HG03460 (cell line): Measurements from ENCODE around the gene FAM89B.
"Not testable (repeated sequence)": the region's sequence is repeated elsewhere in the genome, so short reads cannot be mapped to it uniquely, and the experiment has no call there.

Source experiments
- ATAC-seq: cut with Tn5 transposase; IDR thresholded peaks from one replicate; pipeline ENCODE4 v1.9.1; 2021; ENCODE audit not compliant: unreplicated experiment

Gene FAM89B

DNA sequence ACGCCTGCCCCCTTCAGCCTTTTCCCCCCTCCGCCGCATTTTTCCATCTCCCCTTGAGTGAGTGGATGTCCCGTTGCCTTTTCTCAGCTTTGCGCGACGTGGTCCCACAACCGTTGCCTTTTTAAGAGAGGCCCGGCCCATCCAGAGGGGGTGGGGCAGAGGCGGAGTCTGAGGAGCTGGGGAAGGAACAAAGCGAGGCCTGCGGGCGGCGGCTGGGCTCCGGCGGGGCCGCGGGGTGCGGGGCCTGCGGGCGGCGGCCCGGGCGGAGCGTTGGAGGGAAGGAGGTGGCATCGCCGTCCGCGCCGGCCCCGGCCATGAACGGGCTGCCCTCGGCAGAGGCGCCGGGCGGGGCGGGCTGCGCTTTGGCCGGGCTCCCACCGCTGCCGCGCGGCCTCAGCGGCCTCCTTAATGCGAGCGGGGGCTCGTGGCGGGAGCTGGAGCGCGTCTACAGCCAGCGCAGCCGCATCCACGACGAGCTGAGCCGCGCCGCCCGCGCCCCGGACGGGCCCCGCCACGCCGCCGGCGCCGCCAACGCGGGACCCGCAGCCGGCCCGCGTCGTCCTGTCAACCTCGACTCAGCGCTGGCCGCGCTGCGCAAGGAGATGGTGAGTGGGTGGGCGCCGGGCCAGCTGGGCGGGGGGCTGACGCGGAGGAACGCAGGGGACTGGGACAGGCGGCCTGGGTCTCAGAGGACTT is at the start of gene FAM89B:
FAM89B (plus strand) TSS at position 183 of the 696 bp plus-strand sequence; CDS start at position 315, 132 bp downstream.
- no peak for ATAC-seq

DNA sequence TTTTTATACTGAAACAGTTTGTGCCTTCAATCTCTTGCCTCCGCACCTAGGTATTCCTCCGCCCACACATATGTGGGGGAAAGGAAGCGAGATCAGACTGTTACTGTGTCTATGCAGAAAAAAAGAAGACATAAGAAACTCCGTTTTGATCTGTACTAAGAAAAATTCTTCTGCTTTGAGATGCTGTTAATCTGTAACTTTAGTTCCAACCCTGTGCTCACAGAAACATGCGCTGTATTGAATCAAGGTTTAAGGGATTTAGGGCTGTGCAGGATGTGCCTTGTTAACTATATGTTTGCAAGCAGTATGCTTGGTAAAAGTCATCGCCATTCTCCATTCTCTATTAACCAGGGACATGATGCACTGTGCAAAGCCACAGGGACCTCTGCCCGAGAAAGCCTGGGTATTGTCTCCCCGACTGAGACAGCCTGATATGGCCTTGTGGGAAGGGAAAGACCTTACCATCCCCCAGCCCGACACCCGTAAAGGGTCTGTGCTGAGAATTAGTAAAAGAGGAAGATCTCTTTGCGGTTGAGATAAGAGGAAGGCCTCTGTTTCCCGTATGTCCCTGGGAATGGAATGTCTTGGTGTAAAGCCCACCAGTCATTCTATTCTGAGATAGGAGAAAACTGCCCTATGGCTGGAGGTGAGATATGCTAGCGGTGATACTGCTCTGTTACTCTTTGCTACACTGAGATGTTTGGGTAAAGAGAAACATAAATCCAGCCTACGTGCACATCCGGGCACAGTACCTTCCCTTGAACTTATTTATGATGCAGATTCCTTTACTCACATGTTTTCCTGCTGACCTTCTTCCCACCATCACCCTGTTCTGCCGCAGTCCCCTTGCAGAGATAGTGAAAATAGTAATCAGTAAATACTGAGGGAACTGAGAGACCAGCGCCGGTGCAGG is 49.4 kb upstream of the FAM89B start:
- ATAC-seq = not testable (repeated sequence)

DNA sequence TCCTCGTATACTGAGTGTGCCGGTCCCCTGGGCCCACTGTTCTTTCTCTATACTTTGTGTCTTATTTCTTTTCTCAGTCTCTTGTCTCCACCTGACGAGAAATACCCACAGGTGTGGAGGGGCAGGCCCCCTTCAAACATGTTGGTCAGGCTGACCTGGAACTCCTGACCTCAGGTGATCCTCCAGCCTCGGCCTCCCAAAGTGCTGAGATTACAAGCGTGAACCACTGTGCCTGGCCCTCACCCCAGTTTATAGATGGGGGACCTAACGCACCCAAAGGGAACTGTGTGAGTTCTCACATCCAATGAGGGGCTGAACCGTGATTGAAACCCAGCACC is 48.7 kb upstream of the FAM89B start:
- ATAC-seq = not testable (repeated sequence)

DNA sequence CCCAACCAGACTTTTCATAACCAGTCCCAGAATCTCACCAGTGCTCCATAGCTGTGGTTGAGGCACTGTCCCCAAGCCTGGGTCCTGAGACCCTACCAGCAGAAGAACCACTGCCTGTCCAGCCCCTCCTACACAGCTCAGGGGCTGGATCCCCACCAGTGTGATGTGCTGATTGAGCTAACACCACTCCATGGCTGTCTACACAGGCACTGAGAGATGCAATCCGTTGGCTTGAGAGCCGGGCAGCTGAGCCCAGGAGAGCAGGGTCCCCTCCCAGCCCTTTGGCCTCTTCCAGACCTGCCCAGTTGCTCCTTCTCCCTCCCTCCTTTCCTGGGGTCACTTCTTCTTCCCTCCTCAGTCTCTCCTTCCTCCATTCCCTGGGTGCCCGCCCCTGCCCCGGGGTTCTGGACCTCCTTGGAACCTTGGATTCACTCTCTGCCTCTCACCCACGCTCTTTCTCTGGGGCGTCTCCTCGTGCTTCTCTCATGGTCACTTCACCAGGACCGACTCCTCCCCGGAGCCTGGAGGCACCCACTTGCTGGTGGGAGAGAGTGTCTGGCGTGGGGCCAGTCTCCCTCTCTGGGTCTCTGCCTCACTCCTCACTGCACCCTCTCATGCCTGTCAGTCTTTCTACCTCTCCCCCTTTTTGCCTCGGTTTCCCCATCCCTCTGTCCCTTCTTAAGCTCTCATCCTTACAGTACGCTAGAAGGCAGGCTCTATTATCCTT is 48.2 kb upstream of the FAM89B start:
- no peak for ATAC-seq

DNA sequence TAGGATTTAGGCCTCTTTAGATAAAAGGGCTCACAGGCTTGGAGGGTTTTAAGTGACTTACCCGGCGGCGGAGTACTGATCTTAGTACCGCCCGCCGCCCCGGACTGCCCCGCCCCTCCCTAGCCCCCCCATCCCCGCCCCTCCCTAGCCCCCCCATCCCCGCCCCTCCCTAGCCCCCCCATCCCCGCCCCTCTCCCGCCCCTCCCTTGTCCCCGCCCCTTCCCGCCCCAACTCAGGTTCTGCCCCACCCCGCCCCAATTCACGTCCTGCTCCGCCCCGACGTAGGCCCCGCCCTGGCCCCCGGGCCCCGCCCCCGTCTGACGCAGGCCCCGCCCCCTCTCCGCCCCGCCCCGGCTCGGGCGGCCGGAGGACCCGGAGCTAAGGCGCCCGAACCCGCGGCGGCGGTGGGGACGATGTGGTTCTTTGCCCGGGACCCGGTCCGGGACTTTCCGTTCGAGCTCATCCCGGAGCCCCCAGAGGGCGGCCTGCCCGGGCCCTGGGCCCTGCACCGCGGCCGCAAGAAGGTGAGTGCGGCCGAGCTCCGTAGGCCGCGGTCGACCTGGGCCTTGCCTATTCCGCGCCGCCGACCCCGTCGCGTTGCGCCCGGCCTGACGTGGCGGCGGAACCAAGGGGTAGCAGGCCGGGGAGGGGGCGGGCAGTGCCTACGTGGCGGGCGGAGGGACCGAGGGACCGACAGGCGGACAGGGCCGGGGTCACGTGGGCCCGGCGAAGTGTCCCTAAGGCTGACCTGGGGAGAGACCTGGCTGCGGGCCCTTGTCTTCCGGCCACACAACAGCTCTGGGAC is 47.4 kb upstream of the FAM89B start, which contains the start of gene SCYL1:
SCYL1 (plus strand) TSS at position 343 of the 805 bp plus-strand sequence; CDS start at position 414, 71 bp downstream.
- ATAC-seq = peak; percentile 56

DNA sequence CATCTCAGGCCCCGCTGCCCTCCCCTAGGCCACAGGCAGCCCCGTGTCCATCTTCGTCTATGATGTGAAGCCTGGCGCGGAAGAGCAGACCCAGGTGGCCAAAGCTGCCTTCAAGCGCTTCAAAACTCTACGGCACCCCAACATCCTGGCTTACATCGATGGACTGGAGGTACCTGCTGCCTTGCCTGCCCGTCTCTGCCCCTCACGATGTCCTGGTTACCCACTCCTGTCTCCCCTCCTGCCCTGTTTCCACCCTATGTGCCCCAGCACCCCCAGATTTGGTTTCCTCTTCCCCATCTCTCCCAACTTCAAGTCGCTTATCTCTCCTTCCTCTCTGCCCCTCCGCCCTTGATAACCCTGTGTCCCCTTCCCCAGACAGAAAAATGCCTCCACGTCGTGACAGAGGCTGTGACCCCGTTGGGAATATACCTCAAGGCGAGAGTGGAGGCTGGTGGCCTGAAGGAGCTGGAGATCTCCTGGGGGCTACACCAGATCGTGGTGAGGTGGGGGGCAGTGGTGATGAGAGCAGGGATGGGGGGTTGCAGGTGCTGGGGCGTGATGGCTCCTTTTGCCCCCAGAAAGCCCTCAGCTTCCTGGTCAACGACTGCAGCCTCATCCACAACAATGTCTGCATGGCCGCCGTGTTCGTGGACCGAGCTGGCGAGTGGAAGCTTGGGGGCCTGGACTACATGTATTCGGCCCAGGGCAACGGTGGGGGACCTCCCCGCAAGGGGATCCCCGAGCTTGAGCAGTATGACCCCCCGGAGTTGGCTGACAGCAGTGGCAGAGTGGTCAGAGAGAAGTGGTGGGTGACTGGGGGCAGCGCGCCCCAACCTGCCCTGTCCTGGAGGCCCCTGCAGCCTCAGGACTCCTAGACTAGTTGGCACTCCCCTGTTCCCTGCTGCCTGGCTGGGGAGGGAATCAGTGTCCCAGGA is 46.5 kb upstream of the FAM89B start:
- no peak for ATAC-seq

DNA sequence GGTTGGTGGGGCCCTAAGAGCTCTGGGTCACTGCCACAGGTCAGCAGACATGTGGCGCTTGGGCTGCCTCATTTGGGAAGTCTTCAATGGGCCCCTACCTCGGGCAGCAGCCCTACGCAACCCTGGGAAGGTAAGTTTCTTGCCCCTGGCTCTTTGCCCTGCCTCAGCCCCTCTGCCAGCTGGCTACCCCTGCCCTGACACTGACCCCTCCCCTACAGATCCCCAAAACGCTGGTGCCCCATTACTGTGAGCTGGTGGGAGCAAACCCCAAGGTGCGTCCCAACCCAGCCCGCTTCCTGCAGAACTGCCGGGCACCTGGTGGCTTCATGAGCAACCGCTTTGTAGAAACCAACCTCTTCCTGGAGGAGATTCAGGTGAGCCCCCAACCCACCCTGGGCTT is 45.6 kb upstream of the FAM89B start:
- no peak for ATAC-seq

DNA sequence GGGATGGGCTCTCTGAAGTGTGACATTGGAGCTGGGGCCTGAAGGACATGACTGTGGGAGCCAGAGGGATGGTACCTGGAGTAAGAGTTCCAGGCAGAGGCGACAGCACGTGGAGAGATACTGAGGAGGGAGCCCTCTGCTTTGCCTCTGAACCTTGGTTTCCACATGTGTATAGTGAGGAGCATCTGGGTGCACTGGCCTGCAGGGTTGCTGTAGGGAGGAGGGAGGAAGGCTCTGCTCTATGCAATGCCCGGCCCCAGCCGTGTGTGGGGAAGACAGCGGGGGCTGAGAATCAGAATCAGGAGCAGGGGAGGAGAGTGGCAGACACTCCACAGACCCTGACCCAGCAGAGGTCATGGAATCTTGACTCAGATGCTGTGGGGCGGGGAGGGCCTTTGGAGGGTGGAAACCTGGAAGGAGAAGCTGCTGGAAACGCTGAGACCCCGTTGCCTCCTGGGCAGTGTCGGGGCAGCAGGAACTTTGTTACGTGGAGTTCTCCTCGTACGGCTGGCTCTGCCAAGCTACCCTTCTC is 43.5 kb upstream of the FAM89B start:
- ATAC-seq = no peak

DNA sequence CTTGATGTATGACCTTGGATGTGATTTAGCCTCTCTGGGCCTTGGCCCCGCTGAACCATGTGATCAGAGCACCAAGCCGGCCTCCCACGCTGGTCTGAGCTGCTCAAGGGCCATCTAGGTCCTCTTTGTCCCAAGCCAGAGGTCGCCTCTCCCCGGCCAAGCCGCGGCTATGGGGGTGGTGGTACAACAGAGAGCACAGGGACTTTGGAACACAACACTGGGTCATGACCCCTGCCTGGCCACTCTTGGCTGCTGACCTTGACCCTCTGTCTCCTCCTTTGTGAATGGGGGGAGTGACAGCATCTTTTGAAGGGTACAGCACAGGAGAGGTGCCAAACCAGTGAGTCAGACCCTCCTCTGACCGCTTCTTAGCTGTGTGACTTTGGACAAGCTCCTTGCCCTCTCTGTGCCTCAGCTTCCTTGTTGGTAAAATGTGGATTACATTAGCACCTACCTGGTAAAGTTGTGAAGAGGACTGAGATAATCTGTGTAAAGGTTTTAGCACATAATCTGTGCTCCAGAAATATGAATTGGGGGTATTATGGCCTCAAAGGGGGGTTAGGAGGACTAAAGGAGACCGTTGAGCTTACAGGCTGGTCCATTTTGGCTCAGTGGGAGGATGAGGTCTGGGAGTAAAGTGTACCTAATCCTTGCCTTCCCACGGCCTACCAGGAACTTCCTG is 42.7 kb upstream of the FAM89B start:
- ATAC-seq = no peak

DNA sequence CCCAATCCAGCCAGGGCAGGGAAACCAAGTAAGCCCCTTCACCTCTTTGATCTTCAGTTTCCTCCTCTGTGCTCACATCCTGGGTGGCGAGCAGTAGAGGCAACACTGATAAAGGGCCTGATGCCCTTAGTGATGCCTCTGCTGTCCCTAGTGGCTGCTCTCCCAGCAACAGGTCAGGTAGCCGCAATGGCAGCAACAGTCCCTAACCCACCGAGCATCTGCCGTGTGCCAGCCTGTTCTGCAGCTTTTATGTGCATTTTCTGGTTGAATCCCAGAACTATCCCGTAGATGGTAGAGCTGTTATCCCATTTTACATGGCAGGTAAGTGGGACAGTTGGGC is 42.2 kb upstream of the FAM89B start:
- no peak for ATAC-seq

DNA sequence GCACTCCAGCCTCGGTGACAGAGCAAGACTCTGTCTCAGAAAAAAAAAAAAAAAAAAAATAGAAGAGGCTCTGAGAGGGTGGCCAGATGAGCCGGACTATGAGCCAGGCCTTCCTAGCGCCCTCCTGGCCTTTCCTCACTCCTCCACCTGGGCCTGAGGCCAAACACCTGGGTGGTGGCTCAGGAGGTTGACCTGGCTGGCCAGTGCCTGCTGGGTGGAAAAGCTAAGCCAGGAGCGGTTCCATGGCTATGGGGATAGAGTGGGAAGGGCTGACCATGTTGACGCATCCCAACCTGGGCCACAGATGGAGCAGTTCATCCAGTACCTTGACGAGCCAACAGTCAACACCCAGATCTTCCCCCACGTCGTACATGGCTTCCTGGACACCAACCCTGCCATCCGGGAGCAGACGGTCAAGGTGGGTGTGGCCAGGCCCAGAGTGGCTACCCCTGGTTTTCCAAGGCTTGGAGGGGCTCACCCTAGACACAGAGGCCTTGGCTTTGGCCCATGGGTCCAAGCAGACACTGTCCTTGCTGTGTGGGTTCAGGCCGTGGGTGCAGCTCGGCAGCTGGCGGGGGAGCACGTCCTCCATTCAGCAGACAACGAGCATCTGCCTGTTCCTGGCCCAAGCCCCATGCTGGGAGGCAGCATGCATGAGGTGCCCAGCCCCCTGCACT is 39.8 kb upstream of the FAM89B start:
- ATAC-seq = no peak

DNA sequence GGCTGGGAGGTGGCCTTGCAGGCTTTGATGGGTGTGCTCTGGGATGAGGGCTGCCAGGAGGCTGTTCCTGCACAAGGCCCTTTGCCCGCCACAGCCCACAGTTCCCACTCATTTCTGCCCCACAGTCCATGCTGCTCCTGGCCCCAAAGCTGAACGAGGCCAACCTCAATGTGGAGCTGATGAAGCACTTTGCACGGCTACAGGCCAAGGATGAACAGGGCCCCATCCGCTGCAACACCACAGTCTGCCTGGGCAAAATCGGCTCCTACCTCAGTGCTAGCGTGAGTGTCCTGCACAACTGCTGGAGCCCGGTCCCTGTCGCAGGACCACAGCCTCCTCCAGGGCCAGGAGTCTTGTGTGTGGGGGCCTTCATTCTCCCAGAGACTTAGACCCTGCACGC is 37.2 kb upstream of the FAM89B start:
- ATAC-seq = no peak

DNA sequence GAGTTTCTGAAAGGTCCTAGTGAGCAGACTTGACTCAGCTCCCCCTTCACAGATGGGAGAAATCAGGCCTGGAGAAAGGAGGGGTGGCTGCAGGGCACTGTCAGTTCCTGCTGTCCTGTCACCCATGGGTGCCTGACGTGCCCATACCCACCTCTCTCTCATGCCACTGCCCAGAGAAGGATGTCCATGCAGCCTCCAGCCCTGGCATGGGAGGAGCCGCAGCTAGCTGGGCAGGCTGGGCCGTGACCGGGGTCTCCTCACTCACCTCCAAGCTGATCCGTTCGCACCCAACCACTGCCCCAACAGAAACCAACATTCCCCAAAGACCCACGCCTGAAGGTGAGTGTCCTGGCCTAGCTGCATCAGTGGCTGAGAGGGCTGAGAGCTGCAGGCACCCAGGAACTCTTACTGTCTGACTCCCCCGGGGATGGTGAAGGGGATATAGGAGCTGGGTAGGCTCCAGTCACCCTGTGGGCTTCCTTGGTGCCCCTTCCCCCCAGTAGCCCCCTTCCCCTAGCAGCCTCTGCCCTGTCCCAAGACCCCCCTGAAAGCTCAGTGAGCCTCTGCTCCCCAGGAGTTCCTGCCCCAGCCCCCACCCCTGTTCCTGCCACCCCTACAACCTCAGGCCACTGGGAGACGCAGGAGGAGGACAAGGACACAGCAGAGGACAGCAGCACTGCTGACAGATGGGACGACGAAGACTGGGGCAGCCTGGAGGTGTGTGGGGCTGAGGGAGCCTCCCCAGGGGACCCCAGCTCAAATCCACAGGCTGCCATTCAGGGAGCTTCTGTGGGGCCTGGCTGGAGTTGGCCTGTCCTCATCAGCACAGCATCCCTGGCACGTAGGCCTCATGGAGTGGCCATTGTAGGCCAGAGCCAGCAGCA is 35.7 kb upstream of the FAM89B start:
- ATAC-seq = no peak

DNA sequence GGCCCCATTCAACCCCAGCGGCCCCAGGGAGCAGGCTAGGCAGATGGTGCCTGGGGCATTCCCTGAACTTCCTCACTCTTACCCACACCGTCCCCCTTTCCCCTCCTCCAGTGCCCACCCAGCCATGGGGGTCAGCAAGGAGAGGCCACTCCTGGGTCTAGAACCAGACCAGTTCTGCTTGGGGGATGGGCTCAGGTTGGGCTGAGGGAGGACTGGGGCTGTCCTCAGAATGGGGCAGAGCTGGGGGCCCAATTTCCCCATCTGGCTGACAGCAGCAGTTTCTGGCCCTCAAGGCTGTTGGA is 35.1 kb upstream of the FAM89B start:
- ATAC-seq = no peak

DNA sequence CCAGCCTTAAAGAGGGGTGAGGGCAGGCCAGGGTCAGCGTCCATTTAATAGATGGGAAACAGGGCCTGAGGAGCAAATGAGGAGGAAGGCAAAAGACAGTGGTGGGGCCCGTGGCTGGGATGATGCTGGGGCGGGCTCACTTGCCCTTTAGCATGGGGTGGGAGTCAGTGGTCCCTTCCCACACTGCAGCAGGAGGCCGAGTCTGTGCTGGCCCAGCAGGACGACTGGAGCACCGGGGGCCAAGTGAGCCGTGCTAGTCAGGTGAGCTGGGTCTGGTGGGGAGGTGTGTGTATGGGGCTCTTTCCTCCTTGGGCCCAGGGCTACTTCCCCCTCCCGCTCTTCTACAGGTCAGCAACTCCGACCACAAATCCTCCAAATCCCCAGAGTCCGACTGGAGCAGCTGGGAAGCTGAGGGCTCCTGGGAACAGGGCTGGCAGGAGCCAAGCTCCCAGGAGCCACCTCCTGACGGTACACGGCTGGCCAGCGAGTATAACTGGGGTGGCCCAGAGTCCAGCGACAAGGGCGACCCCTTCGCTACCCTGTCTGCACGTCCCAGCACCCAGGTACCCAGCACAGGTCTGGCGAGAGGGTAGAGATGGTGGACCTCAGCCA is 34.6 kb upstream of the FAM89B start:
- ATAC-seq = no peak

DNA sequence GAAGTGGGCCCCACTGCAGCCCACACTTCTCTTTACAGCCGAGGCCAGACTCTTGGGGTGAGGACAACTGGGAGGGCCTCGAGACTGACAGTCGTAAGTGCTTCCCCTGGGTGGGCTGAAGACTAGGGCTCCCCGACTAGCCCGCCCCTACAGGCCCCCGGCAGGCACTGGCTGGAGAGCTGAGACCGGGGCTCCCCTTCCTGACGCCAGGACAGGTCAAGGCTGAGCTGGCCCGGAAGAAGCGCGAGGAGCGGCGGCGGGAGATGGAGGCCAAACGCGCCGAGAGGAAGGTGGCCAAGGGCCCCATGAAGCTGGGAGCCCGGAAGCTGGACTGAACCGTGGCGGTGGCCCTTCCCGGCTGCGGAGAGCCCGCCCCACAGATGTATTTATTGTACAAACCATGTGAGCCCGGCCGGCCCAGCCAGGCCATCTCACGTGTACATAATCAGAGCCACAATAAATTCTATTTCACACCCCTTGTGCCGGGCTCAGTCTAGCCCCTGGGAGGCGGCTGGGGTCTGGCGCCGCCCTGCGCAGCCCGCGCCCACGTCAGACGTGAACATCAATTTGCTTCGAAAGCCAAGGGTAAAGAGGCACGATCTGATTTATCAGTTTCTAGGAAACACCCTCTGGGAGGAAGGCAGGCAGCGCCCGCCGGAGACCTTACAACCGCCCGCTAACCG is 34.0 kb upstream of the FAM89B start:
- ATAC-seq = no peak
